ENCODE data around the gene GNAI2.

- TF ChIP-seq SUZ12 (IDR thresholded peaks at IDR 0.05) (no peak), HDGF (IDR thresholded peaks at IDR 0.05; ENCODE audit: borderline replicate concordance) (no peak), LEF1 (IDR thresholded peaks at IDR 0.05; ENCODE audit: borderline replicate concordance) (no peak), SP1 (IDR thresholded peaks at IDR 0.05) (no peak), BHLHE40 (IDR thresholded peaks at IDR 0.05; ENCODE audit: borderline replicate concordance) (no peak), TARDBP (IDR thresholded peaks at IDR 0.05) (no peak)
These were observed 41.0 kb upstream of the GNAI2 start for GRCh38 chr3:50194903-50195500.
